GM12891 (cell line): ENCODE results near the gene ENOX1.

Experiments
- PAX5 ChIP-seq: IDR thresholded peaks from 2 replicates; pipeline ENCODE4 v1.6.1; 2011; ENCODE audit warnings: low read length, moderate library complexity, mild to moderate bottlenecking; ENCODE audit not compliant: insufficient read depth, severe bottlenecking
- POLR2A ChIP-seq: IDR thresholded peaks from 2 replicates; pipeline ENCODE4 v1.6.1; 2011; ENCODE audit warnings: low read depth, low read length, control low read depth
- POLR2AphosphoS5 ChIP-seq: IDR thresholded peaks from 2 replicates; pipeline ENCODE4 v1.6.1; 2011; ENCODE audit warnings: low read depth, low read length, control low read depth

DNA sequence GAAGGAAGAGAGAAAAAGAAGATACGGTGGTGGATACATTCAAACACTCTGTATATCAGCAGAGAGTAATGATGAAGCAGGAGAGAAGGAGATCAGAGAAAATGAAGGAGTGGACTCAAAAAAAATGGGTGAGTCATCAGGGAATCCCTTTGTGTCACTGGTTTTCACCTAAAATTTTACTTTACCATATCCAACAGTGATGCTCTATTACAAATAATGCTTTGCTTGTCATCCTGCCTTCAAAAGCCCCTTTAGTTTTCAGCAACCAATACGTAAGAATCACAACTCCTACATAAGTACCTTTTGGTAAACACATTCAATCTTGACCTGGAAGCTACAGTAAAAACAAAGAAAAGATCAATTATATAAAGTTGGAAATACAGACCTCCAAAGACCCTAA is 88.8 kb downstream of the ENOX1 start:
- TF ChIP-seq POLR2AphosphoS5 (no peak), POLR2A (no peak), PAX5 (no peak)
